ENCODE results near the gene HOXC6.

Gene HOXC6

DNA sequence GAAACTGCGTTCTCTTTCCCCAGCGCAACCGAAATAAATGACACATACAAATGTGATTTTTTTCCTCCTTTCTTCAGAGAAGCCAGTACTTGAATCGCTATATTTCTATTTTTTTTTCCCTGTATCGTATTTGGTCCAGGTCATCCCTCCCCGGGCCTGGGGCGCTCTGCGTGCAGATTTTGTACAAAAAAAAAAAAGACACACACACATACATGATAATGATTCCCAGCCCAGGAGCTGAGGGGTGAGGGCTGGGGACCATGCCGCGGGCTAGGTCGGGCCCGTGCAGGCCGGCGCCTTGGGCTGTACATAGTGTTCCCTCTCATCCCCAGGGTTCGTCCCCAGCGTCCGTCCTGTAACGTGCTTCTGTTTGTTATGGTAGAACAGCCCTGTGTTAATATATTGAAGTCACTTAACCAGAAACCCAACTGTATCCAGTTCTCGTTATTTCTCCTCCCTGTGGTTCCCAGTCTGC lies 25.3 kb upstream of the HOXC6 start:
- DNase-seq (ENCODE audit: low spot score): no peak

DNA sequence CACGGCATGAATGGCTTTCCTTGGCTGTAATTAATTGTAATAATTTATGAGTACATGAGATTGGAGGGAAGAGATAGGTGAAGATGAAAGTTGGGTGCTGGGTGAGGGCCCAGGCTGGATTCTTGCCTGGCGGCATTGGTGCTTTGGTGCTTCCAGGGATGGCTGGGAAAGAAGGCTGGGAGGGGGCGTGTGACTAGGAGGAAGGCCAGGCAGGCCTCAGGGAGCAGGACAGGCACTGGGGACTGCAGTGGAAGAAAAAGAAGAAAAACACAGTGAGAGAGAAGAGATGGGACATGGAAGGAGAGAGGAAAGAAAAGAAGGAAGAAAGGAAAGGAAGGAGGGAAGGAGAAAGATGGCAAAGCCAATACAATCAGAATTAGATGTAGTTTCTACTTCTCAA lies 24.6 kb upstream of the HOXC6 start:
- DNase-seq (ENCODE audit: low spot score): no peak

DNA sequence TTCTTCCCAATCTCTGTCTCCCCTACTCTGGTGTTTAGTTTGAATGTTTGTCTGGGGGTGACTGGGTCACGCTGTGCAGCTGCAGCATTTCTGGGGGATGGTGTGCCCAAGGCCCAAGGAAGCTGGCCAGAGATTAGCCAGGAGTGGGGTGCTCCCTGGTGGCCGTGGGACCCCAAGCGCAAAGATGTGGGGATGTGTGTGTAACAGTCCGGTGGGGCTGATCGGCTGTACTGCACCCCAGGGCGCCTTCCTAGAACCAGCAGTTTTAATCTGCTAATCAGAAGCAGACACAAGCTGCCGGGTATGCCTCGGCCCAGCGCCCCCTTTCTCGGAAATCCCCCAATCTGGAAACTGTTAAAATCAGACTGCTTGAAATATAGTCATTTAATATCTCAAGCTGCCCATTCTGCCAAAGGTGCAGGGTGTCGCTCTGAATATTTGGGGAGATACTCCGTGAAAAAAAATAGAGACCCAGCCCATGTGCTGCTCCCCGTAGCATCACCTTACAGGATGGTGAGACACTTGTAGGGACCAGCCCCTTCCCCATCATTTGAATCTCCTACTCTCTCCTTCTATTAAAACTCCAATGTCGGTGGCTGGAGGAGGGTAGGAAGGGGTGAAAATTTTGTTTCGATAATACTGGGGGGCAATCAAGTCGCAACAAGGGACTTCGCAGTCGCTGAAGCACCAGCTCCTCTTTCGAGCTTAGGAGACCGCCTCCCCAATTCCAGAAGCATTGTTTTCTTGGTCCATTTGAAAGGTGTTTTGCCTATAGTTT lies 24.0 kb upstream of the HOXC6 start:
- DNase-seq (ENCODE audit: low spot score): no peak

DNA sequence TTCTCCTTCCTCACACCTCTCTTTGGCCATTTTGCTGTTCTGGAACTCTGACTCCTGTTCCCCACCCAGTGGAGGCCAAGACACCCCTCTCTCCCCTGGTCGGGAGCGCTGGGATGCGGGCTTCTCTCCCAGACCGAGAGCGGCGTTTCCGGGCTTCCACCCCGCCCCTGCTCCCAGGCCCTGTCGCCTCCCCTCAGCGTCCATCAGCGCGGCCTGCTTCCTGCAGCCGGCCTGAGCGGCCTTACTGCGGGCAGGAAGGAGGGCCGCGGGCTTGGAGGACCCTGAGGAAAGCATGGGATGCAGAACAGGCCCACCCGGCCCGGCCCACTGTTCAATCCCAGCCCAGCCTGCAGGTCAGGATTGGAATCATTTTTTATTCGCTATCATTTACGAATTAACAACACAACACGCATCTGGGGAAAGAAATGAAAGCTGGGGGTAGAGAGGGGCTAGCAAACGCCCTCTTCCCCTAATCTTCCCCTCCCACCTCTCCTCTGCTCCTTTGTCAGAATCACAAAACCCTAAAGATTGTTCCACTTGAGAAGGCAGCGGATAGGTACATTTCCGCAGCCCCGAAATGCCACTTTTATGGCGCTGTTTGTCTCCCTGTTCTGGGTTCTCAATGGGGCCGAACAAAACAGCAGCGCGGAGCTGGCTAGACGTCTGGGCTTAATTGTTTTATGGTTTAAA lies 23.3 kb upstream of the HOXC6 start:
- DNase-seq (ENCODE audit: low spot score): no peak

DNA sequence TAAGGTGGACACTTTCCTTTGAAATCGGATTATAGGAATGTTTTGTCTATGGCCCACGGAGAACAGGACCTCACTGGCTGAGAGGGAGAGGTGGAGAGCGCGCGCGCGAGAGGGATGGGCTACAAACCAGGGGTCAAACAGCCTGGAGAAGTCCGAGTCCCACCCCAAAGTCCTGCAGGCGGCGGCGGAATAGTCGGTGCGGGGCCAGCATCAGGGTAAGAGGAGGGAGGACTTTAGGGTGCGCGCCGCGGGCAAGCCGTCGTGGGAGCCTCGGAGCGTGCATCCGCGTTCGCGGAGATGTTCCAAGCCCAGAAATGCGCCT lies 22.7 kb upstream of the HOXC6 start:
- no peak for DNase-seq (ENCODE audit: low spot score)

DNA sequence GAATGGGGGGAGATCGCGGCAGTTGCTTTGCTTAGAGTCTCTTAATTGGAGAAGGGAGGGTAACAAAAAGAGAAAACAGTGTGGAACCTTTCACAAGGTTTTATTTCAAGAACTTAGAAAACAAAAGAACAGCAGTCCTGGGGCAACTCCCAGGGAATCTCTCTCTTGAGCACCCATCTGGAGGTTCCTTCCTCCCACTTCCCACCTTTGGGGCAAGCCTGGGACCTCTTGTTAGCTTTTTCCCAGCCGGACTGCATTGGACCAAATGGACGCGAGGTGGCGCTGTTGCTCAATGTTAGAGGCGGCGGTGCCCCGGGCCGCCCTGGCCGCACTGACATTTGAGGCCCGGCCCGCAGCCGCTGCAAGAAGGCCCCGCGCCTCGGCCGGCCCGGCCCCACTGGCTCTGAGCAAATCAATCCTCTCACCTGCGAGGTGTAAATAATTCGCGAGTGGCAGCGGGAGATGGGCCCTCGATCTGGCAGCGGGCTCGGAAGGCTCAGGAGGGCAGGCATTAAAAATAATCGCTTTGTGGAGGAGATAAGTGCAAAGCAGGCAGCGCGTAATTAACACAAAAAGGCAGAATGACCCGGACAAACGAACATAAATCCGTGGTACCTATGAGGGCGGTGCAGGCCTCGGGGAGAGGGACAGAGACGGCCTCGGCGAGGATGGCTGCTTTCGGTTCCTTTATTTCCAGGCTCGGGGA lies 22.2 kb upstream of the HOXC6 start:
- DNase-seq (ENCODE audit: low spot score): peak; percentile 91

DNA sequence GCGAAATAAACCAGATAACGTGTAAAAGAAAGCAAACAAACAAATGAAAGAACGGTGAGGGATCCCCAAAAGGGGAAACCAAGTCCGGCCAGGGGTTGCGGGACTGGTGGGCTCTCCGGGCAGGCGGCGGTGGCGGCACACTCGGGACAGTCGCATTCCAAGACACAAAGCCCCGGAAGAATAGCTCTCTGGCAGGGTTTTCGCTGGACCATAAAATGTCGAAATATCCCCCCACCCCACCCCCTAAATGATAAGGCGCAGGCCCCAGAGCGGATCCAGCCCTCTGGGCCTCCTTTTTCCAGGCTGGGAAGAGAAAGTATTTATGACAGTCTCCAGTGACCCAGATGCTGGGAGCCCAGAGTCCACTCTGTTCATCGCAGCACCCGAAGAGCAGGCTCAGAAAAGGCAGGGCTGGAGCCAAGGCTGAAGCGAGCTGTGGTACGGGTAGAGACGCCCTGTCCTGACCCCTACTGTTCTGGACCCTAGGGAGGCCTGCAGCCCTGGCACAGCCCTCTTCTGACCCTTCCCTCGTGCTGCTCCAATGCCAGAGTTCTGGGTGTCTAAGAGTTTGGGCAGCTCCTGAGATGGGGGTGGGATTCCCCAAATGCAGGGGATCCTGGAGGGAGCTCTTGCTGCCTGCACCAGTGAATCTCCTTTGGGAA lies 21.6 kb upstream of the HOXC6 start:
- DNase-seq (ENCODE audit: low spot score): no peak

DNA sequence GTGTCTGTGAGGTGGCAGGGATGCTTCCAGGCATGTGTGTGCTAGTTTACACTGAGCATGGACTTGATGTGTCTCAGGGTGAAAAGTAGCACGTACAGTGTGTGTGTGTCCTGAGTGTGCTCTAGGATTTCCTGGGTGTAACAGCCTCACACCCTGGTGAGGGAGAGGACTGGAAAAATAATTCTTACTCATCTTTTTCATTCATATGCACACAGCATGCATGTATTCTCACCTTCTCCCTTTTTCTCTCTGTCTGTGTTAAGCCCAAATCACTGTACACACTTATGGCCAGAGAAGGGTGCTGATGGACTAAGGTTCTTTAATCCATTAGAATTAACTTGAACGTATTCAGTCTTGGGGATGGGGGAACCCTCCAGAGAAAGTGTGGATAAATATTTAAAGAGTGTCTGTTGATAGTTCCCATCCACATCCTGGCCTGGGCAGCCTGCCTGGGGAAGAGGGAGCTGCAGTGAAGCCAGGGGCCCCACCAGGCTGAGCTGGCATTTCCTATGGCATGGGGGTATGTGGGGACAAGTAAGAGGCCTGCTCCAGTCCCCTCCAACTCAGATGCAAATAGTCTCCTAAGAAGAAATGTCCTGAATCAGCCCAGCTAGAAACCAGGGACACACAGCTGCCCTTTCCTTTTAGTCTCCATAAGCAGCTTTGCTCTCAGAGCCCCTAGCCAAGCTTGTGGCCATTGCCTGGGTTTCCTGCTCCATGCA lies 20.5 kb upstream of the HOXC6 start:
- no peak for DNase-seq (ENCODE audit: low spot score)

DNA sequence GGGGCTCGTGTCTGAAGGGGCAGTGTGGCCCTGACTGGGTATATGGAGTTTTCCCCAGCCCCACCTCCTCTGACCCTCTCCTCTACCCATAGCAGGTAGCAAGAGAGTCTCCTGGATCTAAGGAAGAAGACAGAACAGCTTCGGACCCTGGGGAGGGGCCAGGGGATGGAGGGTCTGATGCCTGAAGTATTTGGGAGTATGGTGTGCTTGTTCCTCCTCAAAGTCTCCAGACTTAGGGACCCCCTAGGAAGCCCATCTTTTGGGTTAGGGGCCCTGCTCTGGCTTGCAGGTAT lies 20.0 kb upstream of the HOXC6 start:
- no peak for DNase-seq (ENCODE audit: low spot score)

DNA sequence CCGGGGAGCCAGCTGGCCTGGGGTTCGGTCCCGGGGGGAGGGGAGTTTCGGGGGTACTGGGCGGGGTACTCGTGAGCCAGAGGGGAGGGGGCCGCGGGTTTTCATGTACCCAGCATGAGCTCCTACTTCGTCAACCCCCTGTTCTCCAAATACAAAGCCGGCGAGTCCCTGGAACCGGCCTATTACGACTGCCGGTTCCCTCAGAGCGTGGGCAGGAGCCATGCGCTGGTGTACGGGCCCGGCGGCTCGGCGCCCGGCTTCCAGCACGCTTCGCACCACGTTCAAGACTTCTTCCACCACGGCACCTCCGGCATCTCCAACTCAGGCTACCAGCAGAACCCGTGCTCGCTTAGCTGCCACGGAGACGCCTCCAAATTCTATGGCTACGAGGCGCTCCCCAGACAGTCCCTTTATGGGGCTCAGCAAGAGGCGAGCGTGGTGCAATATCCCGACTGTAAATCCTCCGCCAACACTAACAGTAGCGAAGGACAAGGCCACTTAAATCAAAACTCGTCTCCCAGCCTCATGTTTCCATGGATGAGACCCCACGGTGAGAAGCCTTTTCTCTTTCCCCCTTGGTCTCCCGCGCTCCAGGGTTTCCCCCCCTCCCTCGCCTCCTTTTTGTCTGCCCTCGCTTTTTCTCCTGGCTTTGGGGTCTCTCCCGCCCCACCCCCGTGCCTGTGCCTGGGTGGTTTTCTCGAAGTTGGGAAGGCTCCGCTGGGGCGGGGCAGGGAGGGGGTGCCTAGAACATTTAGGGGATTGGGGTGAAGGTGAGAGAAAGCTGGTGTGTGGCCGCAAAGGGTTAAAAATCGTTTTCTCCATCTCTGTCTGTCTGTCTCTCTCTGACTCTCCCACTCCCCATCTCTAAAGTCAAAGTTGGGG lies 18.8 kb upstream of the HOXC6 start:
- DNase-seq (ENCODE audit: low spot score): peak; percentile 61

DNA sequence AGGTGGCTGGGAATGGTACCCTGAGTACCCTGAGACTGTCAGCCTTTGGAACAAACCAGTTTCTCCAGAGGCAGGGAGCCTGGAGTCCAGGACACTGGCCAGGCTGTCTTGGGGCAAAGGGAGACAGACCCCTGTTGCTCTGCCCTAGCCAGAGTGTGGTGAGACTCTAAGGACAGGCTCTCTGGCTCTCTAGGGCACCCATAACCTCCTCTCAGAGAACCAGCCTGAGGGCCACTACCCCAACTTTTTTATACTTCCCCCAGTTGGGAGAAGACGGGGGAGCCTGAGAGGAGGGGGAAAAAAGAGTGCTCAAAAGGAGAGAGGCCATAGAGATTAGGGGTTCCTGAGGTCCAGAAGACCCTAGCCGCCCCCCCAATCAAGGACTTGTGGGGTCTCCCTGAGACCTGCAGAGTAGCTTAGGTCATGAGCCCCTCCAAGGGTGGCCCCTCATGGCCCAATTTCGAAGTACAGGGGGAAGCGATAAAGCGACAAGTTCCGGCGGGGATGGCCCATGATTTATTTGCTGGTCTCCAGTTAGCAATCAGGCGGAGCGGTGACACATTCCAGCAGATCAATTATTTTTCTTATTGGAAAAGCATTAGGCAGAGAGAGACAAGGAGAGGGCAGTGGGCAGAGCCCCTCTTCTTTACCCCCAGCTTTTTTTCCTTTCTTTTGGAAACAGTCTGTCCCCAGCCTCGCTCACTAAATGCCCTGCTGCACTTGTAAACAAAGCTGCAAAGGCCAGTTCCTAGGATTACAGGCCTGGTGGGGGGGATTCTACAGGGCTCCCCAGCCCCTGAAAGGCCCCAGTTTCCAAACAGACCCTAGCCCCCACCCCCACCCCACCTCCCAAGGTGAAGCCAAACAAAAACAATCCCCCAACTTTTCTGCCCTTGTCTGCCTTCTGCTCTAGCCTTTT lies 17.9 kb upstream of the HOXC6 start:
- no peak for DNase-seq (ENCODE audit: low spot score)

DNA sequence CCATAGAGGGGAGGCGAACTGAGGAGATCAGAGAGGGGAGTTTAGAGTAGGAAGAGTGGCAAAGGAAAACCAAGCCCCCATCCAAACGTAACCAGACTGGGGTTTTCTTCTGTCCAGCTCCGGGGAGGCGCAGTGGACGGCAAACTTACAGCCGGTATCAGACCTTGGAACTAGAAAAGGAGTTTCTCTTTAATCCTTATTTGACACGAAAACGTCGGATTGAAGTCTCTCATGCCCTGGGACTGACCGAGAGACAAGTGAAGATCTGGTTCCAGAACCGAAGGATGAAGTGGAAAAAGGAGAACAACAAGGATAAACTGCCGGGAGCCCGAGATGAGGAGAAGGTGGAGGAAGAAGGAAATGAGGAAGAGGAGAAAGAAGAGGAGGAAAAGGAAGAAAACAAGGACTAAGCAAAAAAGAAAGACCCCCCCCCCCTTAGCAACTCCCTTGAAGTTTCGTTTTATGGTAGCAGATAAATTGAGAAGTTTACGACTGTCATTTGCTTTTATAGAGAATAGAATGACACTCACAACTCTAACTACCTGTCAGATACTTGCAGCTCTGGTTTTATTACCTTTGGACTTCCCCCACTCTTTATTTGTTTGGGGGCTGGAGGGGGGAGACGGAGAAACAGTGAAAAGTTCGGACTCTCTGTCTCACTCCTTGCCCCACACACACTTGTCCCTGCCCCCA lies 17.1 kb upstream of the HOXC6 start:
- DNase-seq (ENCODE audit: low spot score): no peak

DNA sequence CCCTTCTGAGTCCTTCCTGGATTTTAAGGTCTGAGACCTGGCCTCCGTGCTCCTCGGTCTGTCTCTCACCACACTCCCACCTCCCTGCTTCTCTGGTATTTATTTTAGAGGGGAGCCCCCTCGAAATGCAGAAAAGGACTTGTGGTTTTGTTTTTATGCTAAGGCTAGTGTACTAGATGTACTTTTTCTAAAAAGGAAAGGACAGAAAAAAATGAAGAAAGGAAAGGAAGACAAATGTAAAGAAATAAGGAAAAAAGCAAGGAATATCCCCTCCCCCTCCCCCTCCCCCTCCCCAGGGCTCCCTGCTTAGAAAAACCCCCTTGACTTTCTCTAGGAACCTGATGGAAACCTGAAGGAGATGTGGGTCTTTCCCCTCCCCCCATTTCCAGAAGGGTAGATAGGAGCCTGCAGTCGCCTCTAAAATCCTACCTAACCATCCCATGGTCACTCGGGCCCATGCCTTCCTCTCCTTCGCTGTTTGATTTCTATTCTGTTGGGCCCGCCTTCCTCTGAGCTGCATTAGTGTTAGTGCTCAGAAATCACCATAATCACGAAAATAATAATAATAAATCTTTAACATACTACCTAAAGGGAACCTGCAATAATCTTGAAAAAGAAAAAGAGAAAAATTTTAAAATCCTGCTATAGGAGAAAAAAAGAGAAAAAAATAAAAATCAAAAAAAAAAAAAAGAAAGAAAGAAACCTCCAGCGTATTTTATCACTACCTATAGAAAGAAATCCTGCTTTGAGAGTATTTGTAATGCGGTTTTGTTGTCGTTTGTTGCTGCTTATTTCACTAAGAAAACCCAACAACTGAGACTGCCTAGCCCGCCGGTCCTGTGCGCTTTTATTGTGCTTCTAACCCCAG lies 16.3 kb upstream of the HOXC6 start:
- no peak for DNase-seq (ENCODE audit: low spot score)

DNA sequence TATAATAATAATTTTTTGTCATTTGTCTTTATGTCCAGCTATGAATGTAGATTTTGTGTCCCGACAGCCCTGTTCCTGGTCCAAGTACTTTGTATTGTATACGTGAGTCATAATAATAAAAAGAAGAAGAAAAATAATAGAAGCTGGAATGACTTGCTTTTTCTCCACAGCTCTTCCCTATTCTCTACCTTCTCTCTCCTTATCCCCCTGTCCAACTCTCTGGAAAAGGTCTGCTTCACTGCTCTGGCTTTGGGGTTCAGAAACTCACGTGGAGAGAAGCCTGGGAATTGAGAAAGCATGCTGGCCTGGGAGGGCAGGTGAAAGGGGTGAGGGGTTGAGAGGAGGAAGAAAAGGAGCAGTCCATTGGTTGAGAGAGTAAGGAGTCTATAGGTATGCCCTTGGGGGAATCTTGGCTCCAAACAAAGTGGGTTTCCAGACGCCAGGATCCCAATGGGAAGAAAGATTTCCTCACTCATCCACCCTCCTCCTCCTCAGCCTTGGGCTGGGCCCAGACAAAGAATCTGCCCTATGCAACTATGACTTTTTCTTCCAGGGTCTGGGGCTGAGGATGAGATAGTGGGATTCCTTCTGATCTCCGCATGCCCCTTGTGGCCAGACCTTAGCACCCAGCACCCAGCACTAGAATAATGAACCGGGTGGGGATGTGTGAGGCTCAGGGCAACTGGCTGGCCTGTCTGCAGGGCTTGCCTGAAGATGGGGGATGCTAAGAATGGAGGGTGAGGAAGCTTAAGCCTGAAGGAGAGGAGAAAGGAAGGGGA lies 15.4 kb upstream of the HOXC6 start:
- DNase-seq (ENCODE audit: low spot score): no peak

DNA sequence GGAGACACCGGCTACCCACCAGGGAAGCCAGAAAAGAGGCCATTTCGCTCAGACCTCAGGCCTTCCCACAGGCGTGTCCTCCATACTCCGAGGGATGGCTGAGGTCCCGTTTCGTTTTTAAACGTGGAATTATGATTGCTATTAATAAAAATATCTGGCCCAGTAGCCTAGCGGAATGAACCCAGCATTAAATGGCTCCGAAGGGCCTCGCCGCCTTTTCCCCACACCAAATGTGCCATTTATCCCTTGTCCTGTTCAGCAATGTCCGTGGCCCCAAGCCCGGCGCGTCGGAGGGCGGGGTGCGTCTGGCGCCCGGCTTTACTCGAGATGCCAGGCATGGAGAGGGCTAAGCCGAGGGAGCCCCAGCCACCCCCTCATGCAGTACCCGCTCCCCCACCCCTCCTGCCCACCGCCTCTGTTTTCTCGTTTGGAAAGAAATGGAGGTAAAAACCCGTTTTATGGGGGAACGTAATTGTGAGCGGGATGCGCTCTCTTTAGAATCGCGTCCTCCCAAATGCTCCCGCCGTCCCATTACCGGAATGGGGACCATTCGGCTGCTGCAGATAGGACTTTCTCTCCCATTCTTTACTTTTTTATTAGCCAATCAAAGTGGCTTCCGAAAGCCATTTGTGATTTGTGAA lies 13.7 kb upstream of the HOXC6 start:
- no peak for DNase-seq (ENCODE audit: low spot score)

DNA sequence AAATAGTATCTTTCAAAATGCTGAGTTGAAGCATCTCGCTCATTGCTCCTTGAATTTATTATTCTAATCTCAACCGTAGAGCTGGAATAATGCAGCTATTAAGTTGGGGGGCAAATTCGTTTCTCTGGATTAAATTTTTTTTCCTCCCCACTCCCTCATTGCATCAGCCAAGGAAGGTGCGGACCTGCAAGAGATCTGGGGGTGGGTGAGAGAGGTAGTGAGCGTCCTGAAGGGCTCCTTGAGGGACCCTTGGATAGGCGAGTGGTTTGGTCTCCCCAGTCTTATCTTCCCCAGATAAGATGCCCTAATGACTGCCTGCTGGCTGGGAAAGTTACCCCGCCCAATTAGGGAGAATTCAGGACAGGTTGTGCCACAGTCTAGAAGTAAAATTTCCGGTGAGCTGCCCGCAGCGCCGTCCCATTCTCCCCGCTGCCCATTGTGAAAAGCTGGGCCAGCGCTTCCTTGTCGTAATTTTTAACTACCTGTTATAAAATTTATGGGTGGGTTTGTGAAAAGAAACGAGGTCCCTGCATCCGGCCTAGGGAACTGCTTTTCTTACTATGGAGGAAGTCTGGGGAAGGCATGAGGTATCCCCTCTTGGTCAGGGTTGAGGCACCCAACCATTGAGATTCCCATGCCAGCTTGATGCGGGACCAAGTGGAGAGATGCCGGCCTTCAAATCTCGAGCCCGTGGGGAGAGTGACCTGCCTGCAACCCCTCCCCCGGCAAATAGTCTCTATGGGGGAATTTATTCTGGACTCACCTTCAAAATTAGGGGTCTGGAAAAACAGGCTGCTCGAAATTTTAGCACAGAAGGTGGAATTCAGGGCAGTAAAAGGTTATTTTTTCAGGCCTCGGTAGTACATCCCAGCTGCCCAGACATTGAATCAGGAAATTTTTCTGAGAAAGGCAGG lies 13.0 kb upstream of the HOXC6 start:
- no peak for DNase-seq (ENCODE audit: low spot score)
